ENCODE results near the gene CCDC178.

DNA sequence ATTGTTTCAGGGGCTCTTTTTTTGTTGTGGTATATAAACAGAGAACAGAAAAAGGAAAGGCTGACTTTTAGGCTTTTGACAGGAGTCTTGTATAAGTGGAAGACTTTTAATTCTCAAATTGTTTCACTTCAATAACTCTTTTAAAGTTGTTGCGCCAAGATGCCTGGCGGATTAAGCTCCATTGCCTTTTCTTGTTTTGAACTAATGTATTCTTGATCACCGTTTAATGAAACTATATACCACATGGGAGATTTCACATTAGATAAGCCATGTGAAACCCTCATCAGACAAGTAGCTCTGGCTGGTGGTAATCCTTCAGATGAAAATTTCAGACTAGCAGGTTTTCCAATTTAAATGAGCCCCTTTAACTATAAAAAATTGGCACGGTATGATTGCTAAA, 257.4 kb downstream of the CCDC178 start:
- TF ChIP-seq, protein P1, sequence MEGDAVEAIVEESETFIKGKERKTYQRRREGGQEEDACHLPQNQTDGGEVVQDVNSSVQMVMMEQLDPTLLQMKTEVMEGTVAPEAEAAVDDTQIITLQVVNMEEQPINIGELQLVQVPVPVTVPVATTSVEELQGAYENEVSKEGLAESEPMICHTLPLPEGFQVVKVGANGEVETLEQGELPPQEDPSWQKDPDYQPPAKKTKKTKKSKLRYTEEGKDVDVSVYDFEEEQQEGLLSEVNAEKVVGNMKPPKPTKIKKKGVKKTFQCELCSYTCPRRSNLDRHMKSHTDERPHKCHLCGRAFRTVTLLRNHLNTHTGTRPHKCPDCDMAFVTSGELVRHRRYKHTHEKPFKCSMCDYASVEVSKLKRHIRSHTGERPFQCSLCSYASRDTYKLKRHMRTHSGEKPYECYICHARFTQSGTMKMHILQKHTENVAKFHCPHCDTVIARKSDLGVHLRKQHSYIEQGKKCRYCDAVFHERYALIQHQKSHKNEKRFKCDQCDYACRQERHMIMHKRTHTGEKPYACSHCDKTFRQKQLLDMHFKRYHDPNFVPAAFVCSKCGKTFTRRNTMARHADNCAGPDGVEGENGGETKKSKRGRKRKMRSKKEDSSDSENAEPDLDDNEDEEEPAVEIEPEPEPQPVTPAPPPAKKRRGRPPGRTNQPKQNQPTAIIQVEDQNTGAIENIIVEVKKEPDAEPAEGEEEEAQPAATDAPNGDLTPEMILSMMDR (IDR thresholded peaks at IDR 0.05): no peak
- TF ChIP-seq GATA3 (IDR thresholded peaks at IDR 0.05; ENCODE audit: borderline replicate concordance): no peak
- TF ChIP-seq, protein P2, sequence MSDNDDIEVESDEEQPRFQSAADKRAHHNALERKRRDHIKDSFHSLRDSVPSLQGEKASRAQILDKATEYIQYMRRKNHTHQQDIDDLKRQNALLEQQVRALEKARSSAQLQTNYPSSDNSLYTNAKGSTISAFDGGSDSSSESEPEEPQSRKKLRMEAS (IDR thresholded peaks at IDR 0.05): no peak
- TF ChIP-seq RFX5 (IDR thresholded peaks at IDR 0.05): no peak
- TF ChIP-seq FOSL2 (IDR thresholded peaks at IDR 0.05): no peak
- TF ChIP-seq FOSL2 (CRISPR knock-in tag; IDR thresholded peaks at IDR 0.05): no peak
- TF ChIP-seq NR3C1 (IDR thresholded peaks at IDR 0.05): no peak
- no peak for TF ChIP-seq CEBPB (IDR thresholded peaks at IDR 0.05)
- no peak for TF ChIP-seq CHD4 (IDR thresholded peaks at IDR 0.05; ENCODE audit: borderline replicate concordance)
- TF ChIP-seq JUNB (IDR thresholded peaks at IDR 0.05): no peak
- no peak for TF ChIP-seq EP300 (IDR thresholded peaks at IDR 0.05)
- TF ChIP-seq POLR2A (IDR thresholded peaks at IDR 0.05; ENCODE audit: low read length): no peak
